NOMO-1 treated with dmso at 0.1 percent for 144 hours (cell line): Measurements from ENCODE around the gene TMEM270.
A peak's percentile ranks its signal among the peaks of the same experiment; 100 is the strongest.

Experiments
- DNase-seq: peaks from one replicate; lab custom pipeline; 2025; ENCODE audit not compliant: unreplicated experiment; lab: John Stamatoyannopoulos, UW

TMEM270 gene

GRCh38 chr7:73904219-73905137, 43.5 kb downstream of the TMEM270 start:
- no peak for DNase-seq

DNA sequence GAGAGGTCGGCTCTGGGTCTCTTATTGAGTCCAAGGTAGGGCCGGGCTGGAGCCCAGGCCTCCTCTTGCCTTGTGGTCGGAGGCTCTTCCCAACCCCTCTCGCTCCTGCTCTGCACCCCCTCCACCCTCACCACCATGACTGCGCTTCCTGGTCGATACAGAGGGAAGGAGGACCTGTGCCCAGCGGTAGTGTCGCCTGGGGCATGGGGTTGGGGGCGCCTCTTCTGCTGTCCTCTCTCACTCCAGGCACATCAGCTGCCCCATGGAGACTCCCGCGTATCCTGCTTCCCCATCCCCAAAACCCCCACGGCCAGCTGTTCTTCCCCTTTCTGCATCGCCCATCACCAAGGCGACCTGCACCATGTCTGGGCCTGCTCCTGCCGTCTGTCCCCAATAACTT, 44.4 kb downstream of the TMEM270 start:
- DNase-seq: no peak

- DNase-seq: no peak
These were observed 45.9 kb downstream of the TMEM270 start for GRCh38 chr7:73906874-73907273.

- DNase-seq: no peak
These were observed 46.7 kb downstream of the TMEM270 start for GRCh38 chr7:73907554-73908122.

DNA sequence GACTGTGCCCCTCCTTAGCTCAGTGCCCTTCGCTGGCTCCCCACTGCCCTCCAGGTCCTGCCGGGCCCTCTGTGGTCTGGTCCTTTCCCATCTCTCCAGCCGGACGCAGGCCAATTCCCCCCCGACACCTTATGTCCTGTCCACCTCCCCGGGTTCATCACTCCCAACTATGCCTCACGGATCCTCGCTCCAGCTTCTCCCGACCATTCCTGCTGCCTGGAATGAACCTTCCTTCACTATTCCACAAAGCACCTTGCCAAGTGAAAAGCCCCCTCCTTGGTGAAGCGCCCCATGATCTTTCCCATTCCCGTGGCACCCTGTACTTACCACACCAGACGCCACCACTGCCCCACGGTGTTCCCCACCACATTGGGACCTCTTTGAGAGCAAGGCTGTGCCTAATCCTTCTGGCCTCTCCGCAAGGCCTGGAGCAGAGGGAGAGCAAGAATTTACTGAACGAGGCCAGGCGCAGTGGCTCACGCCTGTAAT, 47.2 kb downstream of the TMEM270 start:
- DNase-seq: no peak

GRCh38 chr7:73909051-73909941, 48.3 kb downstream of the TMEM270 start:
- peak; percentile 98 for DNase-seq

GRCh38 chr7:73909996-73910395, 49.0 kb downstream of the TMEM270 start:
- no peak for DNase-seq

GRCh38 chr7:73912223-73912622, 51.3 kb downstream of the TMEM270 start:
- no peak for DNase-seq
